Mesothelial cell of epicardium (in vitro differentiated cells): ENCODE results near the gene TEX11. TPM values are rescaled to one million over a fixed set of nuclear protein-coding genes. Genes with fewer than 3 reads are reported as not detected.
"Not testable (repeated sequence)": the region's sequence is repeated elsewhere in the genome, so short reads cannot be mapped to it uniquely, and the experiment has no call there.

Experiments used
- DNase-seq, 2 experiments: peaks; one replicate each; pipeline ENCODE4 v3.0.0; 2021; ENCODE audit warnings: low spot score in 2 of 2; ENCODE audit not compliant: unreplicated experiment in 2 of 2
- H3K27ac Mint-ChIP-seq: 2 replicates; pipeline ENCODE4 v1.8.0; 2021; ENCODE audit warnings: mixed read lengths
- H3K27me3 Mint-ChIP-seq: 2 replicates; pipeline ENCODE4 v1.8.0; 2021; ENCODE audit warnings: low read depth, mixed read lengths
- H3K36me3 Mint-ChIP-seq: 2 replicates; pipeline ENCODE4 v1.8.0; 2021; ENCODE audit warnings: mixed read lengths
- H3K4me1 Mint-ChIP-seq: 2 replicates; pipeline ENCODE4 v1.8.0; 2021; ENCODE audit warnings: mixed read lengths
- H3K4me3 Mint-ChIP-seq: 2 replicates; pipeline ENCODE4 v1.8.0; 2021; ENCODE audit warnings: mild to moderate bottlenecking, moderate library complexity, mixed read lengths
- H3K9me3 Mint-ChIP-seq: 2 replicates; pipeline ENCODE4 v1.8.0; 2021; ENCODE audit warnings: mixed read lengths
- CTCF ChIP-seq: fragments of 200-600 bp; sonication (generic); IDR thresholded peaks from one replicate; pipeline ENCODE4 v1.5.0; 2021; ENCODE audit warnings: antibody characterized with exemption; ENCODE audit not compliant: unreplicated experiment
- total RNA-seq: library from RNA; stranded (reverse); gene quantifications from 3 replicates; pipeline ENCODE4 v1.2.1, GENCODE V29; 2021

Gene TEX11
- total RNA-seq, 1 donor from 2014 or later = not detected

- no peaks in the 10 kb centered on the region for H3K27me3 Mint-ChIP-seq
- H3K36me3 Mint-ChIP-seq = no peaks in the 10 kb centered on the region
- no peaks in the 10 kb centered on the region for H3K4me1 Mint-ChIP-seq
- H3K27ac Mint-ChIP-seq = no peak overlapping the region
- H3K9me3 Mint-ChIP-seq = peaks cover 35% of the 10 kb centered on the region
- DNase-seq = no peak
- no peak overlapping the region for H3K4me3 Mint-ChIP-seq
- TF ChIP-seq CTCF = no peak
Measured at GRCh38 chrX:70774223-70774622, 134.3 kb downstream of the TEX11 start.

GRCh38 chrX:70769659-70770227 lies 138.8 kb downstream of the TEX11 start:
- no peaks in the 10 kb centered on the region for H3K4me1 Mint-ChIP-seq
- peaks cover 15% of the 10 kb centered on the region for H3K27me3 Mint-ChIP-seq
- H3K27ac Mint-ChIP-seq = no peak overlapping the region
- no peak for DNase-seq
- TF ChIP-seq CTCF = peak; percentile 56
- H3K9me3 Mint-ChIP-seq = peaks cover 36% of the 10 kb centered on the region
- H3K36me3 Mint-ChIP-seq = no peaks in the 10 kb centered on the region
- H3K4me3 Mint-ChIP-seq = no peak overlapping the region

GRCh38 chrX:70762285-70762684 lies 146.2 kb downstream of the TEX11 start:
- no peaks in the 10 kb centered on the region for H3K36me3 Mint-ChIP-seq
- TF ChIP-seq CTCF = no peak
- DNase-seq = no peak
- no peaks in the 10 kb centered on the region for H3K4me1 Mint-ChIP-seq
- H3K27me3 Mint-ChIP-seq = peaks cover 24% of the 10 kb centered on the region
- H3K4me3 Mint-ChIP-seq = no peak overlapping the region
- H3K27ac Mint-ChIP-seq = no peak overlapping the region
- peaks cover 20% of the 10 kb centered on the region for H3K9me3 Mint-ChIP-seq

GRCh38 chrX:70755850-70756249 lies 152.7 kb downstream of the TEX11 start:
- Mint-ChIP-seq H3K27ac (no peak overlapping the region), H3K4me3 (no peak overlapping the region), H3K36me3 (no peaks in the 10 kb centered on the region), H3K4me1 (no peaks in the 10 kb centered on the region), H3K27me3 (peaks cover 8% of the 10 kb centered on the region), H3K9me3 (peaks cover 33% of the 10 kb centered on the region)
- no peak for TF ChIP-seq CTCF
- DNase-seq = no peak

- no peaks in the 10 kb centered on the region for H3K36me3 Mint-ChIP-seq
Measured at GRCh38 chrX:70754169-70754848, 154.2 kb downstream of the TEX11 start.

GRCh38 chrX:70733774-70734173 lies 174.7 kb downstream of the TEX11 start:
- H3K4me3 Mint-ChIP-seq, H3K4me1 Mint-ChIP-seq, H3K27me3 Mint-ChIP-seq, DNase-seq, H3K27ac Mint-ChIP-seq, H3K36me3 Mint-ChIP-seq: not testable (repeated sequence)
- peaks cover 37% of the 10 kb centered on the region for H3K9me3 Mint-ChIP-seq

More at GRCh38 chrX:70754169-70754848, 154.2 kb downstream of the TEX11 start:
- TF ChIP-seq CTCF = no peak
- no peak for DNase-seq
- Mint-ChIP-seq H3K4me3 (no peak overlapping the region), H3K4me1 (no peaks in the 10 kb centered on the region), H3K27ac (no peak overlapping the region), H3K9me3 (peaks cover 29% of the 10 kb centered on the region), H3K27me3 (peaks cover 4% of the 10 kb centered on the region)

GRCh38 chrX:70727961-70728360 lies 180.6 kb downstream of the TEX11 start:
- H3K4me1 Mint-ChIP-seq, H3K36me3 Mint-ChIP-seq, DNase-seq, H3K4me3 Mint-ChIP-seq, H3K27me3 Mint-ChIP-seq, H3K27ac Mint-ChIP-seq: not testable (repeated sequence)
- peaks cover 20% of the 10 kb centered on the region for H3K9me3 Mint-ChIP-seq
